Uterus (tissue), 2 donors: ENCODE data around the gene COL26A1.
"Not testable (repeated sequence)": the region's sequence is repeated elsewhere in the genome, so short reads cannot be mapped to it uniquely, and the experiment has no call there.

Experiments used
- CTCF ChIP-seq, 4 experiments: fragments of 200-600 bp in 2 of 4; fragments of 450-650 bp in 2 of 4; sonication (generic) in 2 of 4; IDR thresholded peaks; one replicate each; pipeline ENCODE4 v1.5.1; 2016 to 2019; ENCODE audit warnings: antibody characterized with exemption in 4 of 4, mild to moderate bottlenecking in 2 of 4, moderate library complexity in 1 of 4
- POLR2A ChIP-seq, 2 donors: fragments of 450-650 bp; IDR thresholded peaks; one replicate each; pipeline ENCODE4 v1.6.1; 2016; ENCODE audit warnings: antibody characterized with exemption in 2 of 2, mild to moderate bottlenecking in 1 of 2, moderate library complexity in 1 of 2

DNA sequence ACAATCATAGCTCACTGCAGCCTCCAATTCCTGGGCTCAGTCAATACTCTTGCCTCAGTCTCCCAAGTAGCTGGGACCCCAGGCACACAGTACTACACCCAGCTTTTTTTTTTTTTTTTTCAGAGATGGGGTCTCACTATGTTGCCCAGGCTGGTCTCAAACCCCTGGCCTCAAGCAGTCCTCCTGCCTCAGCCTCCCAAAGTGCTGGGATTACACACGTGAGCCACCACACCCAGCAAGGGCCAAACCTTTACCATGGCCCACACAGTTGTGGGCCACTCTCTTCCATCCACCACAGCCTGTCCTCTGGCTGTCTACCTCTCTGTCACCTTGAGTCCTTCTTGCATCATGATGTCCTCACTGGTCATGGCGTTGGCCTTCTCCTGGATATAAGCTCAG lies 242.3 kb downstream of the COL26A1 start:
- TF ChIP-seq CTCF, POLR2A (IDR thresholded peaks at IDR 0.05): not testable (repeated sequence)
